SH-SY5Y (cell line): ENCODE results near the gene TIGD3.

Experiments used
- GATA2 ChIP-seq: IDR thresholded peaks from 2 replicates; pipeline ENCODE4 v1.6.1; 2011; ENCODE audit warnings: mild to moderate bottlenecking, low read depth, low read length
- GATA3 ChIP-seq: IDR thresholded peaks from 2 replicates; pipeline ENCODE4 v1.6.1; 2011; ENCODE audit warnings: low read depth, mild to moderate bottlenecking, low read length, moderate library complexity

- TF ChIP-seq GATA3 (no peak), GATA2 (no peak)
Measured at GRCh38 chr11:65340226-65340625, 14.3 kb upstream of the TIGD3 start.
